ENCODE data around the gene DYNLL2.
"Not testable (repeated sequence)": the region's sequence is repeated elsewhere in the genome, so short reads cannot be mapped to it uniquely, and the experiment has no call there.

Gene DYNLL2

GRCh38 chr17:58073266-58073665, 10.0 kb upstream of the DYNLL2 start:
- DNase-seq, result not testable (repeated sequence)

GRCh38 chr17:58074406-58074805, 8.8 kb upstream of the DYNLL2 start:
- DNase-seq, result not testable (repeated sequence)

GRCh38 chr17:58079300-58080033, 3.8 kb upstream of the DYNLL2 start:
- no peak for DNase-seq

GRCh38 chr17:58081646-58082340, 1.4 kb upstream of the DYNLL2 start:
- no peak for DNase-seq

GRCh38 chr17:58082341-58082869, 814 bp upstream of the DYNLL2 start:
- DNase-seq, result no peak

- DNase-seq, result no peak
These were observed 485 bp downstream of the DYNLL2 start for GRCh38 chr17:58083491-58084316.

GRCh38 chr17:58084317-58084981, 1.2 kb downstream of the DYNLL2 start:
- DNase-seq, result peak; percentile 23 to 43

GRCh38 chr17:58085039-58085715, 2.0 kb downstream of the DYNLL2 start:
- no peak for DNase-seq

GRCh38 chr17:58086953-58087352, 3.7 kb downstream of the DYNLL2 start:
- no peak for DNase-seq

- no peak for DNase-seq
These were observed 5.4 kb downstream of the DYNLL2 start for GRCh38 chr17:58088624-58089023.

GRCh38 chr17:58089111-58089510, 5.9 kb downstream of the DYNLL2 start:
- no peak for DNase-seq

GRCh38 chr17:58091024-58091567, 7.9 kb downstream of the DYNLL2 start:
- DNase-seq, result no peak

- no peak for DNase-seq
These were observed 9.0 kb downstream of the DYNLL2 start for GRCh38 chr17:58092101-58092796.

GRCh38 chr17:58092797-58093385, 9.7 kb downstream of the DYNLL2 start:
- DNase-seq, result no peak

GRCh38 chr17:58094118-58094517, 10.9 kb downstream of the DYNLL2 start:
- DNase-seq, result no peak

GRCh38 chr17:58096892-58097291, 13.7 kb downstream of the DYNLL2 start:
- no peak for DNase-seq

- no peak for DNase-seq
These were observed 14.3 kb downstream of the DYNLL2 start for GRCh38 chr17:58097384-58098088.

GRCh38 chr17:58100506-58100905, 17.3 kb downstream of the DYNLL2 start:
- no peak for DNase-seq

GRCh38 chr17:58101898-58102297, 18.7 kb downstream of the DYNLL2 start:
- not testable (repeated sequence) for DNase-seq

GRCh38 chr17:58105093-58105492, 21.9 kb downstream of the DYNLL2 start:
- no peak for DNase-seq
